ENCODE results near the gene CD4.

CD4 gene

DNA sequence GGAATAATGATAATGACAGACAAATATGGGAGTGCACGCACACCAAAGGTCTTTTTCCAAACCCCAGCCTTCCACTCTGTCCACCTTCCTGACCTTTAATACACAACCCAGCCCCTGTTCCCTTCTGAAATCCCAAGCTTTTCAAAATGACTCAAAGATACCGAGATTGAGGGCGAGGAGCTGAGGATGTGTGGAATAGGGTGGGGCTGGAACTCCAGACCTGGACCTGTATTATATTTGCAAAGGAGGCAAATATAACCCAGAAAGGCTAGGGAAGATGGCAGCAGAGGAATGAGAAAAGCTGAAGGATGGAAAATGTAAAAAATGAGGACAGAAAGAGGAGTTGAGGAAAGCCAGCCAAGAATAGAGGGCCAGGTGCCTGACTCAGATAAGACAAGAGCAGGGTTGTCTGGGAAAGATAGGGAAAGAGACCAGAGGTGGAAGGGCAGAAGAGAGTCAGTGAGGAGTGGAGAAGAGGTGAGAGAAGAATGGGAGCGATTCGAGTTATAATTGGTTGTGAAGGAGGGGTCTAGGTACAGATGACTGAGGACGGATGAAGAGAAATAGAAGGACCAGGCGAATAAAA lies 24.2 kb upstream of the CD4 start:
- in situ Hi-C loops (cut with MboI; ENCODE audit: low sequenced_read_pairs), result no loop called here

DNA sequence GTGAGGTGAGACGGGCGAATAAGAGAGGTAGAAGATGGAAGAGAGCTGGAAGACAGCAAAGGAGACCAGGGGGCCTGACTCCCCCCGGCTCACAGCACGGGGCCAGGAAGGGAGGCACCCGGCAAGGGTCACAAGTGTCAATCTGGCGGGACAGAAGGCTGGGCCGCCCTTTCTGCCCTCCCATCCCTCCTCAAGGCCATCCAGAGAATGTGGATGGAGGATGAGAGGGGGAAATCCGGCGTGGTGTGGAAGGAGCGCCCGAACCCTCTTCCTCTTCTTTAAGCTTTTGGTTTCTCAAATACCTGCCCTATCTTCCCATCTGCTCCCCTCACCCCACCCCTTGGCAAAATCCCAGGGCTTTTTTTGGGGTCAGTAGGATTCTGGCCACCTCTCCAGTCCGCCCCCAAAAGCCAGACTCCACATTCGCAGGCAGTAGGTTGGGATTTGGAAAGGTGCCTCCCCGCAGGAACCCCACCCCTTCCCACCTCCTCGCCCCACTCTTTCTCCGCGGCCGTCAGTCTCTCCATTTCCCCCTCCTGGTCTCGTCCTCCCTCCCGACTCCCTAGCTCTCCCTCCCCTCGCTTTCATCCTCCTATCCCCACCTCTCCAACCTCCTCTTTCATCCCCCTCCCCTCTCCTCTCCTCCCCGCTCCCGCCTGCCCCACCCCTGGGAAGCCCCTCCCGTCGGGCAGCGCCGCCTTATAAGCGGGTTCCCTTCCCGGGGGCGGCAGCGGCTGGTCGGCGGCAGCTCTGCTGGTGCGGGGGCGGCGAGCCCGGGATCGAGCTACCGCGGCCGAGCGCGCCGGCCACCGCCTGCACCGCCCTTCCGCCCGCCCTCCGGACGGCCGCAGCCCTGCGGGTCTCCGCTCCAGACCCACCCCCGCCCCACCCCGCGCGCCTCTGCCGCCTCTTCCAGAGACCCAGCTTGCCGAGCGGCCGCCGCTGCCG lies 23.4 kb upstream of the CD4 start, which contains the start of gene PTMS:
Gene PTMS, plus strand, starts transcription at position 730 of the 948 bp plus-strand sequence. CDS start 343 bp downstream, outside the sequence.
- in situ Hi-C loops (cut with MboI; ENCODE audit: low sequenced_read_pairs), result no loop called here

DNA sequence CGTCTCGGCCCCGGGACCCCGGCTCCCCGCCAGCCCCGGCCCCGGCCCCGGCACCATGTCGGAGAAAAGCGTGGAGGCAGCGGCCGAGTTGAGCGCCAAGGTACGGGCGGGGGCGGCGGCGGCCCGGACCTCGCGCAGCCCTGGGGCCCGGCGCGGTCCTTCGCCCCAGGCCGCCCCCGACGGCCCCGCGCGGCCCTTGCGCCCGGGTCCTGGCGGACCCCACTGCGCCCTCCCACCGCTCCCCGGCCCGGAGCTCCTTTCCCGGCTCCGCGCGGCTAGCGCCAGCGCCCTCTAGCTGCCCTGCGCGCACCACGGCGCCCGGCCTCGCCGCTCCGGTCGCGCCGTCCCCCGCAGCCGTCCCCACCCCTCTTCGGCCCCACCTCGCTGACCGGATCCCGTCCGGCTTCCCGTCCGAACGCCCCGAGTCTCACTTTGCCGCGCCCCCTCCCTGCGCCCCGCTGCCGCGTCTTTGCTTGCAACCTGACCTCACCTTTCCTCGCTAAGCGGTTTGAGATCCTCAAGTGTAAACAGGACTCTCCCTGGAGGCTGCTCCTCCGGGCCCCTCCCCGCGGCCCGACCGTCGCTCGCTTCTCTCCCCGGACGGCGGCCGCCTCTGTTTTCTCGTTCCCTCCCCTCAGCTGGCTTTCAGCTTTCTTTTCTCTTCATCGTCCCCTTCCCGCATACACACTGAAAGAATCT lies 22.5 kb upstream of the CD4 start:
- in situ Hi-C loops (cut with MboI; ENCODE audit: low sequenced_read_pairs), result no loop called here

DNA sequence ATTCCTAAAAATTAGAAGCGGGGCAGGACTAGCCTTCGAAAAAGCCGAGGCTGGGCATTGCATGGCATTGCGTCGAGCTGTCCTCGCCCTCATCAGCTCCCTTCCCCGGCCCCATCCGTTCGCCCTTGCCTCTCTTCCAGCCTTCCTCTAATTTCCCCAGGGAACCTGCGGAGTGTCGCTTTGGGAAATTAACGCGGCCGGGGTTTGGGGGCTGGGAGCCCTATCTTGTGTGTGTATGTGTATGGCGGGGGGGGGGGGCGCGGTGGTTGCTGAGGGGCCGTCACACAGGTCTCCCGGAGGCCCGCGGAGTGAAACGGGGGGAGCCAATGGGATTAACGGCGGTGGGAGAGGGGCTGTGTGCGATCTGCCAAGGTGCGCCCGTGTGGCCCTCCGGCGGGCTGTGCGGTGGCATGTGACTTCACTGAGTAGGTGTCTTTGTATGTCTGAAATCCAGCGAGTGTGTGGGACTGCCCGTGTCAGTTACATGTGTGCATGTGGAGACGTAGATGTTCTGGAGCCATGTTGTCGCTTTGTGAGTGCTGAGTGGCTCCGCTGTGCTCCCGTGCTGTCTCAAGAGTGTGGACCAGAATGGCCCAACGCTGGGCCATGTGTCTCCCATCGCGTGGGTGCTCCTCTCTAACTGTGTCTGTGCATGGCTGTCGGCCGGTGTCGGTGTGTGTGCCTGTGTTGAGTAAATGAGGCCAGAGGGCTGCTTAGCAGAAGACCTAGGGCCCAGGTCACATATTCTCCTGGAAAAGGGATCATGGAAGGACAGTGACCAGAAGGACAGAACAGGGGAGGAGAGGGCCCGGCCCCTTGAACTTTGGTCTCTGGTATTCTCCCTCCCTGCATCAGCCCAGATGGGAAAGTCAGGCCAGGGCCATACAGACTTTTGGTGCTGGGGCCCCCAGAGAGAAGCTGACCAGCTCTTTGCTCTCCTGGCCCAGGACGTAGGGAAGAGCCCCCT lies 21.7 kb upstream of the CD4 start:
- in situ Hi-C loops (cut with MboI; ENCODE audit: low sequenced_read_pairs), result no loop called here

DNA sequence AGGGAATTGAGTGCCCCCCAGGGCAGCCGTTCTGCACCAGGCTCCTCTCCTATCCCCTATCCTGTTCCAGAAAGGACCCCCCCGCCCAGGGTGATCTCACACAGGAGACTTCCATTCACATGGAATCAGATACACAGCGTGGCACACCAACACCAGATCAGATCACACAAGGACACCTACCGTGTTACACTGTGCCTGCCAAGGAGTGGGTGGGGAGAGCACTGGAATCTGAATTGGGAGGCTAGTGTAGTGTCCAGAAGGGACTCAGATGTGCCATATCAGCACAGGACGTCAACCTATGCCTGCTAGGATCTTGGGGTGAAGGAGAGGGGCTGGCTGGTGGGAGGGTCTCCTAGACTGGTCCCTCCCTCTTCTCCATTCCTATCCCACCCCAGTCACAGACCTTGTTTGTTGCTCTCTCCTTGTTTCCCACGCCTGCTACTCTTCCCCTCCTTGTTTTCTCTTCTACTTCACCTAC lies 20.9 kb upstream of the CD4 start:
- in situ Hi-C loops (cut with MboI; ENCODE audit: low sequenced_read_pairs), result no loop called here

DNA sequence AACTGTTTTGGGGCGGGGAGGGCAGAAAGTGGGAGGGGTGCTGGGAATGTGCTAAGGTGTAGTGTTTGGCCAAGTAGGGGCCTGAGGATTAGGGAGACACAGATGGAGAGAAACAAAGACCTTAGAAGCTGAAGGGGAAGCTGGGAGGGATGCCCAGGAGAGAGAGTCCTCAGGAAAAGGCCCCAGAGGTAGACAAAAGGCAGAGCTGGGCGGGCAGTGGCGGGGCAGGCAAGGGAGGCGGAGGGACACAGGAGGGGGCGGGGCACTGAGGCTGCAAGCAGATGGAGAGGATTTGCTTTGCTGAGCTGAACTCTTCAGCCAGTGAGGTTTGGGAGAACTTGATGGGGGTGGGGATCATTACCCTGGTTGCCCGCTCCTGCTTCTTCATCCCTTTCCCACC lies 20.3 kb upstream of the CD4 start:
- in situ Hi-C loops (cut with MboI; ENCODE audit: low sequenced_read_pairs), result no loop called here

DNA sequence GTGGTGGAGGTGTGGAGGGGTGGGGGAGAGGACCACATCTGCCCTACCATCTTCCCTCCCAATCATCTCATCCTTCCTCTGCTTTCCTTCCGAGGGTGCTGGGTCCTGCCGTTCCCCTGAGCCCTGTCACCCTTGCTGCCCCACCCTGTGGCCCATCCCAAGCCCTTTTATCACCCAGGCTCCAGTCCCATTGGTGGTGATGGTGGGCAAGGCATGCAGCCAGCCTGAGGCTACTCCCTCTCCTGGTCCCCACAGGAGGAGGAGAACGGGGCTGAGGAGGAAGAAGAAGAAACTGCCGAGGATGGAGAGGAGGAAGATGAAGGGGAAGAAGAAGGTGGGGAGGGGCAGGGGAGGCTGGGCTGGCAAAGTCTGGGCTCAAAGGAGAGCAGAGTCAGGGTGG lies 19.7 kb upstream of the CD4 start:
- in situ Hi-C loops (cut with MboI; ENCODE audit: low sequenced_read_pairs), result no loop called here

DNA sequence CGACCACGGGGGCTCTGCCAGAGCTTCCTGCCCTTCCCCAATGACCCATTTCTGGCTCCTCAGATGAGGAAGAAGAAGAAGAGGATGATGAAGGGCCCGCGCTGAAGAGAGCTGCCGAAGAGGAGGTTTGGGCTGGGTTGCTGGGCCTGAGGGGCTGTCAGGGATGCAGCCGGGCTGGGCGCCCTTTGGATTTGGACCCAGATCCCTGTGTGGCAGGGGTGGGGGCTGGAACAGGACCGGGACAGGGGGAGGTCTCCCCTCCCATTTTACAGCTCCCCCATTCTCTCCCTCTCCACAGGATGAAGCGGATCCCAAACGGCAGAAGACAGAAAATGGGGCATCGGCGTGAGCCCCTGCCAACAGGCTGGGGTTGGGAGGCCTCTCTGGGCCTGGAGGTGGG lies 19.2 kb upstream of the CD4 start:
- in situ Hi-C loops (cut with MboI; ENCODE audit: low sequenced_read_pairs), result no loop called here

DNA sequence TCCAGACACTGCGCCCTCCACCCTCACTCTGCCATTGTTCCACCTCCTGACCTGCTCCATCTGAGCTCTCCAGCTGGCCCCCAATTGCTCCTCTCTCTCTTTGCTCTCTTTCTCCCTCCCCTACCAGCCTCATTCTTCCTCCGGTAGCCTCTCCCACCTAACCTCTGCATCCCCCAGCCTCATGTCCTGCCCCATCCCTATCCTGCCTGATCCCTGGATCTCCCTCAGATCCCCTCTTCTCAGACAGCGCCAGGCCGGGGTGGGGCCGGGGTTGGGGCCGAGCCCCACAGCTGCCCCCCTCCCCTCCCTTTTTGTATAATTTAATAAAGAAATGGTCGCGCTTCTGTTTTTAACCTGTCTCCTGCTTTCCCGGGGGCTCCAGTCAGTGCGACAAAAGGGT lies 18.7 kb upstream of the CD4 start:
- in situ Hi-C loops (cut with MboI; ENCODE audit: low sequenced_read_pairs), result no loop called here

DNA sequence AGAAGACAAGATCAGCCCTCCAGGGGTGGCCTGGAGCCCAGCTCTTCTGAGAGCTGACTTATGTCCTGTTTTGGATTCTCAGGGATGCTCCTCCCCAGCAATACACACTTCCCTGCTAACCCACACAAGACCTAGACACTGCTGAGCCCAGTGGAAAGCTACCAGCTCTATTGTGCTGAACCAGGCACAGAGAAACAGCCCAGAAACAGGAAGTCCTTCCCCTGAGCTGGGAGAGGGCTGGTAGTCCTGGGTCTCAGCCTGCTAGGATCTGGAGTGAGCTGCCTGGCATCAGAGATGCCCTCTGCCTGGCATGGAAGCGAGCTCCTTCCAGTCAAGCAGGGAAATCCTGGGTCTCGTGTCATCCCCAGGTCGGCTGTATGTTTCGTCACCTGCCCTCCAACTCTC lies 18.2 kb upstream of the CD4 start:
- in situ Hi-C loops (cut with MboI; ENCODE audit: low sequenced_read_pairs), result no loop called here

DNA sequence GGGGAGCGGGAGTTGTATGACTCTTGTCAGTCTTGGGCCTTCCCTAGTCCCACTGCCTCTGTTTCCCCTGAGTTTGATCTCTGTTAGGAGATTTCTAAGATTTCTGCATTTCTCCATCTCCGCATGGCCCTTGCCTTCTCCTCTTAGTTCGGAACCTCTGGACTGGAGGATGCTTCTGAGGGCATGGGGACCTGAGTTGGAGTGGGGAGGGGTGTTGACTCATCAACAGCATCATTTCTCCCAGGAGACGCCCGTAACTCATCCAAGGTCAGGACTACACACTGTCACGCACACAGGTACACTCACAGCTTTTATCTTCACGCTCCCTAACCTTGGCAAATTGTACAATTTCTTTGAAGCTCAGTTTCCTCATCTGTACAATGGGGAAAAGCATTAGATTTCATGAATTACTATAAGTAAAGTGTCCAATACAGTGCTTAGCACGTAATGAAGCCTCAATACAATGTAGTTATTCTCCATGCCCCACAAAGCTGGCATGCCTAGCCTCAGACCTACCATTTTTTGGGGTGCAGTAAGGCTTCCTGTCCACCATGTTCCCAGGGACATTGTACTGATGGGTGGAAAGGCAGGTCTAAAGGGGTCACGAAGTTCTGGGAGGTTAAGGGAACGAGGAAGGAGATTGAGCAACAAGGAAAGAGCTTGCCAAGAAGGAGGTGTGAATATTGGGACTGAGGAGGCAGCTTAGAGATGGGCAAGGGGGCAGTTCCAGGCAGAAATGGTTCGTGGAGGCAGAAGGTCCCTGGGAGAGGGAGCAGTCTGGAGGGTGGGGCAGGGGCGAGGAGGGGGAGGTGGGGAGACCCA lies 17.6 kb upstream of the CD4 start:
- in situ Hi-C loops (cut with MboI; ENCODE audit: low sequenced_read_pairs), result no loop called here

DNA sequence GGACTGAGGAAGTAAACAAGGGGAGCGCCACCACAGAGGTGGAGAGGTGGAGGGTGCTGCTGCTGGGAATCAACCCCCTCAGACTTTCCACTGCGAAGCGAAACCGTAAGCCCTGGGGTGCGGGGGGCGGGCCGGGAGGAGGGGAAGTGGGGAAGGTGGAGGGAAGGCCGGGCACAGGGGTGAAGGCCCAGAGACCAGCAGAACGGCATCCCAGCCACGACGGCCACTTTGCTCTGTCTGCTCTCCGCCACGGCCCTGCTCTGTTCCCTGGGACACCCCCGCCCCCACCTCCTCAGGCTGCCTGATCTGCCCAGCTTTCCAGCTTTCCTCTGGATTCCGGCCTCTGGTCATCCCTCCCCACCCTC lies 17.0 kb upstream of the CD4 start, which contains the start of gene LAG3:
Gene LAG3, plus strand, starts transcription at position 190 of the 365 bp plus-strand sequence. CDS start 333 bp downstream, outside the sequence.
- in situ Hi-C loops (cut with MboI; ENCODE audit: low sequenced_read_pairs), result no loop called here

DNA sequence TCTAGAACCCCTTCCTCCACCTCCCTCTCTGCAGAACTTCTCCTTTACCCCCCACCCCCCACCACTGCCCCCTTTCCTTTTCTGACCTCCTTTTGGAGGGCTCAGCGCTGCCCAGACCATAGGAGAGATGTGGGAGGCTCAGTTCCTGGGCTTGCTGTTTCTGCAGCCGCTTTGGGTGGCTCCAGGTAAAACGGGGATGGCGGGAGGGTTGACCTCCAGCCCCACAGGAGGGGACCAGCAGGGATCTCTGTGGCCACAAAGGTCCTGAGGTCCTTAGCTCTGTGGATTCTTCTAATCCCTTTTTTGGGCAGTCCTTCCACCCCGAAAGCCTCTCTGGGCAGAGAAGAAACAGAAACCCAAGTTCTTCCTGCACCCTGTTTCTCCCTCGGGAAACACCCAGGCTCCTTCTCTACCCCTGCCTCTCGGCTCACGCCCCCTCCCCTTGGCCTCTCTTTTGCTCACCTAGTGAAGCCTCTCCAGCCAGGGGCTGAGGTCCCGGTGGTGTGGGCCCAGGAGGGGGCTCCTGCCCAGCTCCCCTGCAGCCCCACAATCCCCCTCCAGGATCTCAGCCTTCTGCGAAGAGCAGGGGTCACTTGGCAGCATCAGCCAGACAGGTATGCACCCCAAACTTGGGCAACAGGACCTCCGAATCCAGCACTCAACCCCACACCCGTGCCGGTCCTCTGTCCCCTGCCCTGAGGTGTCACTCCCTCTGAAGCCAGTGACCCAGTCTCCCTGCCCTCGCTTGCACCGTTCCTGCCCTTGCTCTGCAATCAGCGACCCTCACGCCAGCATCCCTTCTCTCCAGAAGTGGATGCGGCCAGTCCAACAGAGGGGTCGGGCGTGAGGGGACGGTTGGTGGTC lies 16.4 kb upstream of the CD4 start:
- in situ Hi-C loops (cut with MboI; ENCODE audit: low sequenced_read_pairs), result no loop called here

DNA sequence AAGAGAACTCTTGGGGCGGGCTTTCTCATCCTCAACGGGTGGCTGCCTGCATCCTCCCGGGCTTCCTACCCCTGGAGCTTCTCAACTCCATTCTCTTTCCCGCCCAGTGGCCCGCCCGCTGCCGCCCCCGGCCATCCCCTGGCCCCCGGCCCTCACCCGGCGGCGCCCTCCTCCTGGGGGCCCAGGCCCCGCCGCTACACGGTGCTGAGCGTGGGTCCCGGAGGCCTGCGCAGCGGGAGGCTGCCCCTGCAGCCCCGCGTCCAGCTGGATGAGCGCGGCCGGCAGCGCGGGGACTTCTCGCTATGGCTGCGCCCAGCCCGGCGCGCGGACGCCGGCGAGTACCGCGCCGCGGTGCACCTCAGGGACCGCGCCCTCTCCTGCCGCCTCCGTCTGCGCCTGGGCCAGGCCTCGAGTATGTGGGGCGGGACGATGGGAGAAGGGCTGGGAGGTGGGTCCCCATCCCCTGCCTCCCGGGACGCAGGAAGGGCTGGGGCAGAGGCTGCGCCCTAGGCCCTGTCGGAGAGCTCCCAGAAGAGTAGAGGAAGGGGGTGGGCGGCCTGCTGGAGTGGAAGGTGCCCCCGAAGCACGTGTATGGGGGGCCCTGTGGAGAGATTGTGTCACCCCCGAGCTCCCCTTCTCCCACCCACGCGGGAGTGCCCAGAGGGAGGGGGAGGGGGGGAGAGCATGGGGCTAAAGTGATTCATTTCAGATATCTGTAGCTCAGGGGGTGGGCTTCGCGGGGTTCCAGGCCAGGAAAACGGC lies 15.6 kb upstream of the CD4 start:
- in situ Hi-C loops (cut with MboI; ENCODE audit: low sequenced_read_pairs), result no loop called here

DNA sequence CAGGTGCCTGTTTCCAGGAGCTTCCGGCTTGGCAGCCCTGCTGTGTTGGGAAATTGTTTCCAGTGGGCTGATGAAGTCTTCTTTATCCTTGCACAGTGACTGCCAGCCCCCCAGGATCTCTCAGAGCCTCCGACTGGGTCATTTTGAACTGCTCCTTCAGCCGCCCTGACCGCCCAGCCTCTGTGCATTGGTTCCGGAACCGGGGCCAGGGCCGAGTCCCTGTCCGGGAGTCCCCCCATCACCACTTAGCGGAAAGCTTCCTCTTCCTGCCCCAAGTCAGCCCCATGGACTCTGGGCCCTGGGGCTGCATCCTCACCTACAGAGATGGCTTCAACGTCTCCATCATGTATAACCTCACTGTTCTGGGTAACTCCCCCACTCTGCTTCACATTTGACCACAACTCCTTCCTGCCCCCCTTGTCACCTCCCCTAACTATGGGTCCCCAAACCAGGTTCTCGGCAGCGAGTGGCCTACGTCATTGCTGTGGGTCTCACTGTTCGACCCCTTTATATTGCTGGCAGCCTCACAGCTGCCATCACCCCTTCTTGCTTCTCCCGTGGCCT lies 14.7 kb upstream of the CD4 start:
- in situ Hi-C loops (cut with MboI; ENCODE audit: low sequenced_read_pairs), result no loop called here

DNA sequence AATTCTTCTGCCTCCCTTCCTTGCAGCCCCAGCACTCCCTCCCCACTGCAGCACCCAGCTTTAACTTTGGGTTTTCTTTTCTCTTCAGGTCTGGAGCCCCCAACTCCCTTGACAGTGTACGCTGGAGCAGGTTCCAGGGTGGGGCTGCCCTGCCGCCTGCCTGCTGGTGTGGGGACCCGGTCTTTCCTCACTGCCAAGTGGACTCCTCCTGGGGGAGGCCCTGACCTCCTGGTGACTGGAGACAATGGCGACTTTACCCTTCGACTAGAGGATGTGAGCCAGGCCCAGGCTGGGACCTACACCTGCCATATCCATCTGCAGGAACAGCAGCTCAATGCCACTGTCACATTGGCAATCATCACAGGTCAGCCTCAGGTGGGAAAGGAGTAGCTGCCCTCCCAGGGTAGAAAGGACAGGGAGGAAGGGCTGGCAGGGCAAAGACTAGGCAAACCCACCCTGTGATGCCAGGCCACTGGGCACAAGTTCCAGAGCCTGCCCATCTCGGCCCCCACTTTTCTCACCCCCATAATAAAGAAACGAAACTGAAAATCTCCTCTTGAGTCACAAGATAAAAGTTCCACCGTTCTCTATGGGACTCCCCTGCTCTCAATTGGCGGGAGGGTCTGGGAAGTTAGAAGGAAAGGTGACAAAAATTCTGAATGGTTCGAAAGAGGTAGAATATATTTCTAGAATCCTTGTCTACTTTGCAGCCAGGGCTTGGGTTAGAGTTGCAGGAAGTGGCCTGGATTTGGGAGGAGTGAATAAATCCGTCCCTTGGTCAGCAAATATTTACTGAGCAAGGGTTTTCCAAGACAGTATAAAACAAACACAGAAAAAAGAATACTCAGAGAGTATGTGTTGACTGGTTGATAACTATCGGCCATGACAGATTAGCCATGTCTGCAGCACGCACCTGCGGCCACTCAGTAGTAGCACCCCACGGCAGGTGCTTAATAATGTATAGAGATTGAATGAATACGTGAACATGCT lies 13.8 kb upstream of the CD4 start:
- in situ Hi-C loops (cut with MboI; ENCODE audit: low sequenced_read_pairs), result no loop called here
